Uterus (tissue), 2 donors: ENCODE results near the gene CDH16.

ENCODE experiments used
- CTCF ChIP-seq, 4 experiments: fragments of 200-600 bp in 2 of 4; fragments of 450-650 bp in 2 of 4; sonication (generic) in 2 of 4; IDR thresholded peaks; one replicate each; pipeline ENCODE4 v1.5.1; 2016 to 2019; ENCODE audit warnings: antibody characterized with exemption in 4 of 4, mild to moderate bottlenecking in 2 of 4, moderate library complexity in 1 of 4
- POLR2A ChIP-seq, 2 donors: fragments of 450-650 bp; IDR thresholded peaks; one replicate each; pipeline ENCODE4 v1.6.1; 2016; ENCODE audit warnings: antibody characterized with exemption in 2 of 2, mild to moderate bottlenecking in 1 of 2, moderate library complexity in 1 of 2

- TF ChIP-seq CTCF (IDR thresholded peaks at IDR 0.05), result no peak
- no peak for TF ChIP-seq POLR2A (IDR thresholded peaks at IDR 0.05)
Measured at GRCh38 chr16:66886321-66886720, 32.4 kb downstream of the CDH16 start.
